OCI-LY7 (cell line): ENCODE measurements around the gene HSD17B1.

ENCODE experiments used
- EZH2phosphoT487 ChIP-seq: fragments of 200-600 bp; sonication (generic); IDR thresholded peaks from 2 replicates; pipeline ENCODE4 v1.6.1; 2018; ENCODE audit warnings: low read depth, borderline replicate concordance, mild to moderate bottlenecking, mixed run types, antibody characterized with exemption, low read length, moderate library complexity, mixed read lengths
- TF ChIP-seq, protein P1 (sequence below): fragments of 200-600 bp; sonication (generic); conservative IDR thresholded peaks from 2 replicates; pipeline ENCODE4 v1.5.1; 2014; ENCODE audit warnings: mild to moderate bottlenecking, antibody characterized with exemption, low read length, moderate library complexity, mixed read lengths

DNA sequence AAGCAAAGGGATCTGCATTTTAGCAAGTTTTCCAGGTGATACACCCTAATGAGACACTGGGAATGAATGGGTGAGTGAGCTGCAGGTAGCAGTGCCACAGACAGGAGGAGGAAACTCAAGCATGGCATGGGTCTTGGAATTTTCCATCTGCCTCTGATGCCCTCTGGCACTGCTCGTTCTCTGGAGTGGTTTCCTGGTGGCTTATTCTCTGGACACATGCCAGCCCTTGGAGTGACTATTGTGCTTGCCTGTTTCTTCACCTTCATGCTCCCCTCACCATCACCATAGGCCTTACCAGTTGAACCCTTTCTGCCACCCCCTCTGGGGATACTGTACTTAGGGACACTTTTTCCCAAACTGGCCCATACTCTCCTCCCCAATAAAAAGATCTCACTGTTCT, 10.8 kb downstream of the HSD17B1 start:
- TF ChIP-seq, protein P1, sequence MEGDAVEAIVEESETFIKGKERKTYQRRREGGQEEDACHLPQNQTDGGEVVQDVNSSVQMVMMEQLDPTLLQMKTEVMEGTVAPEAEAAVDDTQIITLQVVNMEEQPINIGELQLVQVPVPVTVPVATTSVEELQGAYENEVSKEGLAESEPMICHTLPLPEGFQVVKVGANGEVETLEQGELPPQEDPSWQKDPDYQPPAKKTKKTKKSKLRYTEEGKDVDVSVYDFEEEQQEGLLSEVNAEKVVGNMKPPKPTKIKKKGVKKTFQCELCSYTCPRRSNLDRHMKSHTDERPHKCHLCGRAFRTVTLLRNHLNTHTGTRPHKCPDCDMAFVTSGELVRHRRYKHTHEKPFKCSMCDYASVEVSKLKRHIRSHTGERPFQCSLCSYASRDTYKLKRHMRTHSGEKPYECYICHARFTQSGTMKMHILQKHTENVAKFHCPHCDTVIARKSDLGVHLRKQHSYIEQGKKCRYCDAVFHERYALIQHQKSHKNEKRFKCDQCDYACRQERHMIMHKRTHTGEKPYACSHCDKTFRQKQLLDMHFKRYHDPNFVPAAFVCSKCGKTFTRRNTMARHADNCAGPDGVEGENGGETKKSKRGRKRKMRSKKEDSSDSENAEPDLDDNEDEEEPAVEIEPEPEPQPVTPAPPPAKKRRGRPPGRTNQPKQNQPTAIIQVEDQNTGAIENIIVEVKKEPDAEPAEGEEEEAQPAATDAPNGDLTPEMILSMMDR, result no peak
- no peak for TF ChIP-seq EZH2phosphoT487
